HL-60/S4 treated with phorbol 12-myristate 13-acetate at 8.2 ng/mL for 4 days and 3 days (cell line): ENCODE measurements around the gene MGME1.
"Not testable (repeated sequence)": the region's sequence is repeated elsewhere in the genome, so short reads cannot be mapped to it uniquely, and the experiment has no call there.

Experiments
- in situ Hi-C: fragments of 300-500 bp; cut with MboI; formaldehyde crosslinking; loops from 2 replicates; pipeline ENCODE4 v1.15.0; 2022; ENCODE audit warnings: low sequenced_read_pairs

The MGME1 gene

DNA sequence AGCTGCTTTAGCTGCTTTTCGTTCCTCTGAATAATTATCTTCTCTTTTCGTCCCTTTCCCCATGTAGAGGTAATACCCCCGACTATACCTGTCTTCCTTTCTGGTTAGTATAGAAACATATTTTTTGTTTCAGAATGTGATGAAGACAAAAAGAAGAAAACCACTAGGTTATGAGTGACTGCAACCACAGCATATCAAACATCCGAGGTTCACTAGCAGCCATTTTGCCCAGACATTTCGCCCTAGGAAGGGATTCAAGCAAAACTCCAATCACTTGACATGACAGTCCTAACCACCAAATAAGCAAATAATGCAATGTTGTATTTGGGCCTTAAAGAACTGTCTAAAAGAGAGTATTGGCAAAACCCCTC, 9.6 kb upstream of the MGME1 start:
- in situ Hi-C loops, result no loop called here

DNA sequence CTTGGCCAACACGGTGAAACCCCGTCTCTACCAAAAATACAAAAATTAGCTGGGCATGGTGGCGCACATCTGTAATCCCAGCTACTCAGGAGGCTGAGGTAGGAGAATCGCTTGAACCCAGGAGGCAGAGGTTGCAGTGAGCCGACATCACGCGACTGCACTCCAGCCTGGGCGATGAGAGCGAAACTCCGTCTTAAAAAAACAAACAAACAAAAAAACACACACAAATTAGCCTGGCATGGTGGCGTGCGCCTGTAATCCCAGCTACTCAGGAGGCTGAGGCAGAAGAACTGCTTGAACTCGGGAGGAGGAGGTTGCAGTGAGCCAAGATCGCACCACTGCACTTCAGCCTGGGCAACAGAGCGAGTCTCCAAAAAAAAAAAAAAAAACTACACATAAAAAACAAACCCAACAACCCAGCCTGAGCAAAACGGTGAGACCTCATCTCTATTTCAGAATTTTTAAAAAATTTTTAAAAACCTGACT, 8.4 kb upstream of the MGME1 start:
- in situ Hi-C loops, result not testable (repeated sequence)

DNA sequence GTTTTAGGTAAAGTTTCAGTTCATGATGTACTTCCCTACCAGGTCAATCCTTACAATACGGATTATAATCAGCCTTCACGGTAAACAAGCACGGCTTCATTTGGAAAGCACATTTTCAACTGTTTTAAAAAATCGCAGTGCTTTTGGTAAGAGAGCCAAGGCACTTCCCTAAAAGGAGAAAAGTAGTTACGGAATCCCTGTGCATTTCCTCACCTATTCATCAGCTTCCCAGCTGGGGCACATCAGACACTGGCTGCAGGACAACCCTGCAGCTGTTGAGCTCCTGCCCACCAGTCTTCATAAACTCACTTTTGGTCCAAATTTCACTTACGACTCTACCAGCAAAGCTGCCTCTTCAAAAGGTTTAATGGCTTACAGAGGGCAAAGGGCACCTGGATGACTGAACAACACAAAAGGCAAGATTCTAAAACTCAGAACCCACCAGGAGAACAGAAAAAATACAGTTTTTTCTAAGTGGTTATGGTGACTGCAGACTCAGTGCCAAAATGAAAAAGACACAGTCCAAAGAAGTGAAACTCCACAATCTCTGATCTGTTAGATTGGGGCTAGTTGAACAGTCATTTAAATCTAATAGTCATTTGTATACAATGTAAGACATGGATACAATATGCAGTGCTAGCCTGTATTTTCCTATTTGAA, 7.8 kb upstream of the MGME1 start:
- in situ Hi-C loops, result no loop called here

DNA sequence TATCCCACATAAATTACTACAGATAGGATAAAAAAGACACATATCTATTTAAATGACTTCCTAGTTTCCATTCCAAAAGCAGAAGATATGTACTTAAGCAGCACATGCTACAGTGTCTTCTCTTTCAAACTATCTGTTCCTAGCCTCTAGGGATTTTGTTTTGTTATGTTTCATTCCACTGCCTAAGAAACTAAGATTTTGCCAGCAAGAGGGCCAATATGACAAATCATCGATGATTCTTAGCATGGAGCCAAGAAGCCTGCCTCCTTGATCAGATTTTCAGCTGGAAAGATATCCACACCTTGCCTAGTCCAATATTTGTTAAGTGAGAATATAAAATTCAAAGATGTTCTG, 7.3 kb upstream of the MGME1 start:
- in situ Hi-C loops, result no loop called here

DNA sequence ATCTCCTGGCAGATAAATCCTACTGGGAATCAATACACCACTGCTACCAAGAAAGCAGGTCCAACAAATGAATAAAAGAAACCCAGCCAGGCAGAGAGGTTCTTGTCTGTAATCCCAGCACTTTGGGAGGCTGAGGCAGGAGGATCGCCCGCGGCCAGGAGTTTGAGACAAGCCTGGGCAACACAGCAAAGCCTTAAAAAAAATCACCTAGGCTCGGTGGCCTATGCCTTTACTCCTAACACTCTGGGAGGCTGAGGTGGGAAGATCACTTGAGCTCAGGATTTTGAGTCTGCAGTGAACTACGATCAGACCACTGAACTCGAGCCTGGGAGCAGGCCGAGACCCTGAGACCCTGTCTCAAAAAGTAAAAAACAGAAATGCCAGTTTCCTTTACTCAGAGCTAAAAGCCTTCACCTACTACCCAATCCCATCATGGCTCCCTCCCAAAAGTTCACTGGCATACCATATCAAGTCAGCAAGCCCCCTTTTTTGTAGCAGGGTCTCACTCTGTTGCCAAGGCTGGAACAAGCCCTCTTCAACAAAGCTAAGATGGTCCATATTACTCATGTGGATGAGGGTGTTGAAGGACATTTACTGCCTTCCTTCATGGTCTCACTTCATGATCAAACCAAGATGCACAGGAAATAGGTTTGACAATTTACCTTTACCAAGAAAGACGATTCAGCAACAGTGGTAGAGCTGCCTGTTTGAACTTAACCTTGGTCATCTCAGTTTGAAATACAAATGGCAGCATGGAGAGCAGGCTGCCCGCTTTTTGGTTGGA, 5.5 kb upstream of the MGME1 start:
- in situ Hi-C loops, result no loop called here

- in situ Hi-C loops, result no loop called here
Observed at GRCh38 chr20:17964073-17964472, 4.7 kb upstream of the MGME1 start.

DNA sequence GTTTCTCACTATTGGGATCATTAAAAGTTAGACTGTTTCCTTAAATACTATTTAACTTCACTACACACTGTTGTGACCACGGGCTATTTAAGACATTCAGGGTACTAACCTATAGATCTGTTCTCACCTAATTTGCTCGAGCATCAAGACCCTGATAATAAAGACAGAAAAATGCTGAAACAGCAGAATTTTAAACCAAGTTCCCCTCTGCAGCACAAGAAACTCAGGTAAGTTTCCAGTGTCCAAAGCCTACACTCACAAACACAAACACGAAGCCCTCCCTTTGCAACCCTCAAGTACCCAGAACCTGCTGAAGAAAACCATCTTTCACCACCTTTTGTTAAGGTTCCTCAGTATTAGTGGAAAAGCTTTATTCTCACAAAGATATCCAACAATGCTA, 4.2 kb upstream of the MGME1 start:
- in situ Hi-C loops, result no loop called here

DNA sequence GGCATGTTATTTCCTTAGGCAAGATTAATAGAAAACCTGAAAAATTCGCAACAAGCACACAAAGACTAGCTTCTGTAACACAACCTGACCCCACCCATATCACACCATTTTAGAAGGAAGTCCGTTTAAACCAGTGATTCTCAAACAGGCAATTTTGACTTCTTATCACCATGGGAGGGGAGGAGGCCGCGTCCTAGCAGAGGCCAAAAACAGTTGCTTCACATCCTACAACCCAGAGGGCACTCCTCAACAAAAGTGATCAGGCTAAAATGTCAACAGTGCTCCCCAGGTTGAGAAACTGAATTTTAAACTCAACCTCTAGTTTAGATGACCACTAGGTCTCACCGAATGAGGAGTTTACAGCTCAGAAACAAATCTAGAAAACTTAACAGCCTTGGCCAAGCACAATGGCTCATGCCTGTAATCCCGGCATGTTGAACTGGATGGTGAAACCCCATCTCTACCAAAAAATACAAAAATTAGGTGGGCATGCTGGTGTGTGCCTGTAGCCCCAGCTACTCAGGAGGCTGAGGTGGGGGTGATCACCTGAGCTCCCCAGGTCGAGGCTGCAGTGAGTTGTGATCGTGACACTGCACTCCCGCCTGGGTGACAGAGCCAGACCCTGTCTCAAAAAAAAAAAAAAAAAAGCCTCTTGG, 3.6 kb upstream of the MGME1 start:
- in situ Hi-C loops, result no loop called here

- in situ Hi-C loops, result no loop called here
Observed at GRCh38 chr20:17966432-17967310, 2.1 kb upstream of the MGME1 start.

- in situ Hi-C loops, result no loop called here
Observed at GRCh38 chr20:17967521-17968365, 1.1 kb upstream of the MGME1 start.

- in situ Hi-C loops, result no loop called here
Observed at GRCh38 chr20:17969278-17969883, 563 bp downstream of the MGME1 start.

DNA sequence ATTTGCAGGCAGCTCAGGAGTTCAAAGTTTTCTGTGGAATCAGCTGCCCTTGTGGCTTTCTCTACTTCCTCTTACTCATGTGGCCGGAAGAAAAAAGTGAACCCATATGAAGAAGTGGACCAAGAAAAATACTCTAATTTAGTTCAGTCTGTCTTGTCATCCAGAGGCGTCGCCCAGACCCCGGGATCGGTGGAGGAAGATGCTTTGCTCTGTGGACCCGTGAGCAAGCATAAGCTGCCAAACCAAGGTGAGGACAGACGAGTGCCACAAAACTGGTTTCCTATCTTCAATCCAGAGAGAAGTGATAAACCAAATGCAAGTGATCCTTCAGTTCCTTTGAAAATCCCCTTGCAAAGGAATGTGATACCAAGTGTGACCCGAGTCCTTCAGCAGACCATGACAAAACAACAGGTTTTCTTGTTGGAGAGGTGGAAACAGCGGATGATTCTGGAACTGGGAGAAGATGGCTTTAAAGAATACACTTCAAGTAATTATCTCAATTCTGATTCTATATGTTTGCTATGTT, 1.1 kb downstream of the MGME1 start:
- in situ Hi-C loops, result no loop called here

DNA sequence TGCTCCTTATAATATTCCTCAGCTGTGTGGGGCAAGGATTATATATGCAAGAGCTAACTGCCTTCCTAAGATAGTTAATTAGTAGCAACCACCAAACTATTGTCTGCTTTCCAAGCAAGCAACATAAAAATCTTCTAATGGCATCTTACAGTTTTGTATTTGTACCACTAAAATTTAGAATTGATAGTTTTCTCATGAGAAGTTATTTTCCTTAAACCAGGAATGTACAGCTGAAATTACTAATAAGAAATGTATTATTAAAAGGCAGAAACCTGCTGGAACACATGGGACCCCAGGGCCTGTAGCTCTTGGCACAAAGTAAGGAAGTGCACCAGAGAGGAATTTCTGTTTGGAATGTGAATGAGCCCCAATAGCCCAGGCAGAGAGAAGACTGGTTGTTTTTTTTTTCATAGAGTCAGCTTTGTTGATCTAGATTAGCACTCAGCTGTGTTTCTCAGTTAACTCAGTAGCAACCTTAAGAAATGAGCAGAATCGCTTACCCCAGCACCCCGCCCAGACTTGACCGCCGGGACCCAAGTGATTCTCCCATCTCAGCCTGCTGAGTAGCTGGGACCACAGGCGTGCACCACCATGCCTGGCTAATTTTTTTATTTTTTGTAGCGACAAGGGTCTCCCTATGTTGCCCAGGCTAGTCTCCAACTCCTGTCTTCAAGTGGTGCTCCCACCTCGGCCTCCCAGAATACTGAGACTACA, 2.6 kb downstream of the MGME1 start:
- in situ Hi-C loops, result no loop called here

GRCh38 chr20:17972121-17972520, 3.3 kb downstream of the MGME1 start:
- in situ Hi-C loops, result no loop called here

- in situ Hi-C loops, result no loop called here
Observed at GRCh38 chr20:17976305-17976704, 7.5 kb downstream of the MGME1 start.

DNA sequence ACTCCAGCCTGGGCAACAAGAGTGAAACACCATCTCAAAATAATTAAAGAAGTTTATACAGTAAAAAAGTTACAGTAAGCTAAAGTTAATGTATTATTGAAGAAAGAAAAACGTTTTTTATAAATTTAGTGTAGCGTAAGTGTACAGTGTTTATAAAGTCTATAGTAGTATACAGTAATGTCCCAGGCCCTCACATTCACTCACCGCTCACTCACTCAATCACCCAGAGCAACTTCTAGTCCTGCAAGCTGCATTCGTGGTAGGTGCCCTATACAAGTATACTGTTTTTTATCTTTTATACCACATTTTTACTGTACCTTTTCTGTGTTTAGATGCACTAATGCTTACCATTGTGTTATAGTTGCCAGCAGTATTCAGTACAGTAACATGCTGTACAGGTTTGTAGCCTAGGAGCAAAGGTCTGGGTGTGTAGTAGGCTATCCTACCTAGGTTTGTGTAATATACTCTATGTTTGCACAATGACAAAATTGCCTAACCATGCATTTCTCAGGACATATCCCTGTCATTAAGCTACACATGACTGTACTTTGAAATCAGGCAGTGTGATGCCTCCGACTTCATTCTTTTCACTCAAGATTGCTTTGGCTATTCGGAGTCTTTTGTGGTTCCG, 16.7 kb downstream of the MGME1 start:
- in situ Hi-C loops, result no loop called here

- in situ Hi-C loops, result no loop called here
Observed at GRCh38 chr20:17987988-17988387, 19.2 kb downstream of the MGME1 start.

GRCh38 chr20:17990278-17990972, 21.6 kb downstream of the MGME1 start:
- in situ Hi-C loops, result no loop called here
